Measurements from ENCODE around the gene BCL7A.

- TF ChIP-seq CTCF (IDR thresholded peaks at IDR 0.05) = no peak
- TF ChIP-seq POLR2A (IDR thresholded peaks at IDR 0.05) = peak; percentile 67
- TF ChIP-seq POLR2AphosphoS5 (IDR thresholded peaks at IDR 0.05) = peak; percentile 84 to 92 (median 92)
- TF ChIP-seq EP300 (IDR thresholded peaks at IDR 0.05; ENCODE audit: low read depth) = no peak
These were observed 56.7 kb downstream of the BCL7A start, which contains the start of gene MLXIP for GRCh38 chr12:122078141-122079032.

Data from transverse colon (tissue), 4 donors.